HTERT RPE-1 (cell line): ENCODE measurements around the gene GZF1.

Experiments
- in situ Hi-C: fragments of 300-500 bp; cut with MboI; formaldehyde crosslinking; loops from 4 replicates; pipeline ENCODE4 v1.14.3; 2020; ENCODE audit warnings: low sequenced_read_pairs

GZF1 gene

DNA sequence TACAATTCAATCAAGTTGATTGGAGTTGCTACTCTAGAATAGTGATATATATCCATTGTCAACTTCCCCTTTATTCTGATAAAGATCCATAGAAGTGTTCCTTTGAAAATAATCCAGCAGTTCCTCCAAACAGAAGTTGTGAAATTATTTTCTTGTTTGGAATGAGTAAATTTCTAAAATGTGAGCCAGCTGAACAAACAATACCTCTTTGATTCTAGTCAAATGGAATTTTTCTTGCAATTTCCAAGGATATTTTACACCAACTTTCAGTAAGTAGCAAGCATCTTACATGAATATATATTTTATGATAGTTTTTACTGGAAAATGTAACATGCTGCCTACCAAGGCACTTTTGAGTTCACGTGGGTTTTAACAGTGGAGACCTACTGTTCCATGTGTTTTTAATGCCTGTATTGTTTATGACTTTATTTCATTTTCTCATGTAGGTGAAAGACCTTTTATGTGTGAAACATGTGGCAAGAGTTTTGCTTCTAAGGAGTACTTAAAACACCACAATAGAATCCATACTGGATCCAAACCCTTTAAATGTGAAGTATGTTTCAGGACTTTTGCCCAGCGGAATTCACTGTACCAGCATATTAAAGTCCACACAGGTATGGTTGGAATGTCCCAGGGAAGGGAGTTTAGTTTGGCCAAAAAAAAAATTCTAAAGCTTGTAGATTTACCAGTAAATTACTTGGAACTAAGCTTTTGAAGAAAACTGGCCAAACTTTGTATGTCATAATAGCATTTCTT is 6.5 kb downstream of the GZF1 start:
- in situ Hi-C loops, result no loop called here

DNA sequence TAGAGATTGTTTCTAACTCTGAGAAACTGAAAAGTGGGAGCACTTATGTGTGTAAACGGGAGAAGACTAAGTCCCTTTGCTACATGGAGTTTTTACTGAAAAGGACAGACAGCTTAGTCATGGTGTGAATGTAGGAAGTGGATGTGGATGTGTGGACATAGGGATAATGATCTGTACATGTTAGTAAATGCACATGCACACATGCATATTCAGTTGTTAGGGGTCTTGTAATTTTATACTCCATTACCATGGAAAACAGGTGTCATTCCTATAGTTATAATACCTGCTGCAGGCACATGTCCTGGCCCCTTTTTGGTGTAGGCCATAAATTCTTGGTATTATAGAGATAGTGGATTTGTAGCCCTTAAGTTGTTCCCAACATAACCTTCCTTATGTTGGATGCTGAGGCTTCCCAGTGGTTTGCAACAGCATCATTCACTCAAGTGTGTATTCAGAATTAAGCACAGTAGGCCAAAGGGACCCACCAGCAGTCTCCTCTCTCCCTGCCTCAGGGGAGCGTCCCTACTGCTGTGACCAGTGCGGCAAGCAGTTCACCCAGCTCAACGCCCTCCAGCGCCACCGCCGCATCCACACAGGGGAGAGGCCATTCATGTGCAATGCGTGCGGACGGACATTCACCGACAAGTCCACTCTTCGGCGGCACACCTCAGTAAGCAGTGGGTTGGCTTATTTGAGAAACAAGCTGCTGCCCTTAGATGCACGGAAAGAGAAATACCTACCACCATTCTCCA is 7.3 kb downstream of the GZF1 start:
- in situ Hi-C loops, result no loop called here

DNA sequence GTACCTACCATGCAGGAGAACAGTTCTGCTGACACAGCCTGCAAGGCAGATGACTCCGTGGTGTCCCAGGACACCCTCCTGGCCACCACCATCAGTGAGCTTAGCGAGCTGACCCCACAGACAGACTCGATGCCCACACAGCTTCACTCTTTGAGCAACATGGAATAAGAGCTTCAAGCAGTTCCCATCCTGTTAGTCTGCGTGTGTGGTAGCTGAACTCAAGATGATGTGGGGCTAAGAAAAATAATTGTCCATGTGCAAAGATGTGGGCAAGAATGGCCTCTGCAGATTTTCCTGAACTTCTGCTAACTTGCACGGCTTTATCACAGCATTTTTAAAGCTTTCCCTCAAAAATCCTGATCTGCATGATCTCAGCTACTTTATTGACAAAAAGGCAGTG is 8.3 kb downstream of the GZF1 start:
- in situ Hi-C loops, result no loop called here

DNA sequence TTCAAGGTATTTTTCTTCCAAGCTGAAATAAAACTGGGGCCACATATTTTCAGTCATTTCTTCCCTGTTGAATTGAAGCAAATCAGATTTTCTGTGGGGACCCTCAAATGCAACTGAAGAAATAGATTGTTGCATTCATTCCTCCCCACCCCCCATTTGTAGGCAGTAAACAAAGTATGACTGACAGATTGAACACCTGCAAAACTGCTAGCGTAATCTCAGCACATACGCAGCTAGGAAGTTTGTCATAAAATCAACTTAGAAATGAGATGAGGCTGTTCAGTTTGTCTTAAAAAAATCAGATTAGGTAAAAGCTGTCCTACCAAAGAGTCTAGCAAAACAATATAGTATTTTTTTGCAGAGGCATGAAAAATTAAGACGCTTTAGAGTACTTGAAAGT is 8.9 kb downstream of the GZF1 start:
- in situ Hi-C loops, result no loop called here

DNA sequence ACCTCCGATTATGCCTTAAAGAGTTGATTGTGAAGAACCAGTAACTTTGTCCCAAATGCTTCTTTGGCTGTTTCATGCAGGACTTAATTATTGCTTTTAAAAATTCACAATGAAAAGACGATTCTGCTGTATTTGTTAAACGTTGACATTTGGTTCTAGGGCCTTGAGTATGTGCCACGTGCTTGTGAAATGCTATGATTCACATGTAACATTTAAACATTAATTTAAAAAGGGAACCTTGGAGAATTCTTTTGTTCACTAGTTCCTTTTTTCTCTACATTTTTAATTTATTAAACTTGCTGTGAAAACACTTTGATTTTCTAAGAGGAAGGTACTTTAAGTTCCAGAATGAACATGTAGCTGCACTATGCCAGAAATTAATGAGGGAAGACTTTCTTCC is 9.5 kb downstream of the GZF1 start:
- in situ Hi-C loops, result no loop called here

DNA sequence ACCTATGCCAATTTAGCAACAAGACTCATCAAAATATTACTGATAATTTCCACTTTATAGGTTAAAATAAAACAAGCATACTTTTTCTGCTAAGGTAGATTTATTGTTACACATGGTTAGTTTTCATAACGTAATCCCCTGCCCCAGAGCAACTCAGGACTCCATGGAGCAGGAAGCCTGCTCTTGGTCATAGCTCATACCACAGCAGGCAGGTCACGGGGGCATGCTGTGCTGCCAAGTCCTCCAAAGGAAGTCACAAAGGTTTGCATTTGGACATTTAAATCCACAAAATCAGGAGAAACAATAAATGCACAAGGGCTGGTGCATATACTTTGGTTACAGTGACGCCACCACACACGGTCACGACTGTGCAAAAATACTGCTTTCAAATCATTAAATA is 12.5 kb downstream of the GZF1 start:
- in situ Hi-C loops, result no loop called here

DNA sequence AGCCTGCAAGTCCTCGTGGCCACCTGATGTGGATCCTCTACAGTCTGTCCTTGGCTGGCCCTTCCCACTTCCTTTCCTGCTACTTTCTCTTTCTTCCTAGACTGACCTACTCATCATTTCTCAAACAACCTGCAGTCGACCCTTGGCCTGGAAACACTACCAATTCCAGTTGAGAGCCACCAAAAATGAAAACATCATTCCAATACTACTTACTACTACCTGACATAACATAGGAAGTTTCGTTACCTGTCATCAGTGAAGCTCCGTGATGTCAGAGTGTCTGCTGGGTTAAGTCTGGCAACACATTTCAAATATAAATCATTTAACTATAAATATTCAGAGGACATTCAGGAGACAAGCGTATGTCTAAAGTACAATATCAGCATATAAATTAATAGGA is 13.8 kb downstream of the GZF1 start:
- in situ Hi-C loops, result no loop called here

DNA sequence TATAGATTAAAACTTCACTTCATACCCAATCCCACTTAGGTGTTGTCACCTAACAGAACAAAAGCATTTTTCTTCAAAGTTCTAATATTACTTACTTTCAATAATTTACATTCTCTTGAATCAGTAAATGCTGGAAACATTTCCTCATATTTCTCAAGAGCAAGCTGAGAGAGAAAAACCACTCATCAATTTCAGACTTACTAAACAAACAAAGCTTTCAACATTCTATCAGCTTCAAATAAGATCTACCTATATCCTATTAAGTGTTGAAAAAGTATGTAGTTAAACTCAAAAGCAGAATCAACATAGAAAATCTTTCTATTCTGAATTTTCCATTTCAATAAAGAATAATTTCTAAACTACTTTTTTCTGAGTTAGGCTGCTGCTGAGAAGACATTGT is 17.8 kb downstream of the GZF1 start:
- in situ Hi-C loops, result no loop called here

DNA sequence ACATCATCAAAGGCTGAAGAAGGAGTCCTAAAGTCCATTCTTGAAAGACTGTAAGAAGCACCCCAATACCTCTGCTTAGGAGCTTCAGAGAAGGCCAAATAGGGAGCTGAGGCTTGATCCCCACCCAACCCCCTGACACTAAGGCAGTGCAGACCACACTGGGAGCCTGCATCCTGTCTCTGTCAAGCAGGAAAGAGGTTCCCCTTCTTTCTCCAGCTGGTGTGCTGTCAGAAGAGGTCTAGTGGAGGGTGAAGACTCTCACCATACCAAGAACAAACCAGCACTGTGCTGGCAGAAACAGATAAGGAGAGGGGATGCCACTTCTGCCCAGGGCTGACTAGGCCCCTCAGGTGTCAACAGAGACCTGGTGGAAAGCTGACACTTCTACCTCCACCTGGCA is 19.9 kb downstream of the GZF1 start:
- in situ Hi-C loops, result no loop called here

DNA sequence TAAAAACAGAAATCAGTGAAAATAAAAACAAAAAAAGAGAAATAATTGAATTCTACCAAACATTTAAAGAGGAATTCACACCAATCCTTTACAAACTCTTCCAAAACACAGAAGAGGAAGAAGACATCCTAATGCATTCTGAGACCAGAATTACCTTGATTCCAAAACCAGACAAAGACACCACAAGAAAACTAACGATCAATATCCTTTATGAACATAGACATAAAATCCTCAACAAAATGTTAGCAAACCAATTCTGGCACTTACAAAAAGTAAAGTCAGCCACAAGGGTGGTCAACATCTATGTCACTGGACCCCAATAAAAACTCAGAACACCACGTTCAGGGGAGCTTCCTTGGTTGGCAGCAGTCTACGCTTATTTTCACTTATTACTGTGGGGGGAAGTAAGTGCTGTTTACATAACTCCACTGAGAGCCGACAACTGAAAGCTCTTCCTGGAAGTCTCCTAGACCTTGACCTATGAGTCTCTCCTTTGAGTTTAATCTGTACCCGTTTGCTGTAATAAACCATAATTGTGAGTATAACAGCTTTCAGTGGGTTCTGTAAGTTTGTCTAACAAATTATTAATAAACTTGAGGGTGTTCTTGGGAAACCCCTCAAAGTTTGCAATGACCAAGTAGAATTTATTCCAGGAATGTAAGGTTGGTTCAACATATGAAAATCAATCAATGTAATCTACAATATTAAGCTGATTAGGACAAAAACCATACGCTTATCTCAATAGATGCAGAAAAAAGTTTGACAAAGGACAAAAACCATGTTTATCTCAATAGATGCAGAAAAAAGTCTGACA is 24.5 kb downstream of the GZF1 start:
- in situ Hi-C loops, result no loop called here

DNA sequence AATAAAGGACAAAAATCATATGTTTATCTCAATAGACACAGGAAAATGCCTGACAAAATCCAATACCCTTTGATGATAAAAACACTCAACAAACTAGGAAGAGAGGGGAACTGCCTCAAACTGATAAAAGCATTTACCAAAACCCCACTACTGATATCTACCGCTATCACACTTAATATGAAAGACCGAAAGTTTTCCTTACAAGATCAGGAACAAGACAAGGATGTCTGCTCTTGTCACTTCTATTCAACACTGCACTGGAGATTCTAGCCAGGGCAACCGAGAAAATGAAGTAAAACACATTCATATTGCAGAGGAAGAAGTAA is 25.1 kb downstream of the GZF1 start:
- in situ Hi-C loops, result no loop called here

DNA sequence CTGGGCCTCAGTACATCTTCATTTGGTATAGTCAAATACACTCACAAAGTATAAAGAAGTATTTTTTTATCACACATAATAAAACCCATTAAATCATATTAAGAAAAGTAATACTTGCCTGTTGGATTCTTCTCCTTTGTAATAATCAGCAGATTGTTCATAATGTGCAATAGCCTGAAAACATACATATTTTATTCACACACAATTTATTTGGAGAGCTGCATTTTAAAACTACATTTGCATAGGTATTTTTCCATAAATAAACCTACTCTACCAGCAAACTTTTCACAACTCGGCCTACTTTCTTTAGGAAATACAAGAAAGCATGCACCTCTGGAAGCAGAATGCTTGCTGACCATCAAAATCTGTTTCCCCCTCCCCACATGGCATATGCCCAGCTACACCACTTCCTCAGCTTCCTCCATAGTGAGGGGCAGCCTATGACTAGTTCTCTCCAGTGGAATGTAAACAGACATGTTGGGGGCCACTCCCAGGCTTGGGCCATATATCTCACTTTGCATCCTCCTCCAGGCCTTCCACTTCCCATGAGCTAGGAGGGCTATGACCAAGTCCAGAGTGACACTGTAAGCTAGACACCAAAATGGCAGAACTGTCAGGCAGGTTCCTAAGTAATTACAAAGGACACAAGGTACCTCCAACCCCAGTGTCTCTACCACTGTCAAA is 28.3 kb downstream of the GZF1 start:
- in situ Hi-C loops, result no loop called here

DNA sequence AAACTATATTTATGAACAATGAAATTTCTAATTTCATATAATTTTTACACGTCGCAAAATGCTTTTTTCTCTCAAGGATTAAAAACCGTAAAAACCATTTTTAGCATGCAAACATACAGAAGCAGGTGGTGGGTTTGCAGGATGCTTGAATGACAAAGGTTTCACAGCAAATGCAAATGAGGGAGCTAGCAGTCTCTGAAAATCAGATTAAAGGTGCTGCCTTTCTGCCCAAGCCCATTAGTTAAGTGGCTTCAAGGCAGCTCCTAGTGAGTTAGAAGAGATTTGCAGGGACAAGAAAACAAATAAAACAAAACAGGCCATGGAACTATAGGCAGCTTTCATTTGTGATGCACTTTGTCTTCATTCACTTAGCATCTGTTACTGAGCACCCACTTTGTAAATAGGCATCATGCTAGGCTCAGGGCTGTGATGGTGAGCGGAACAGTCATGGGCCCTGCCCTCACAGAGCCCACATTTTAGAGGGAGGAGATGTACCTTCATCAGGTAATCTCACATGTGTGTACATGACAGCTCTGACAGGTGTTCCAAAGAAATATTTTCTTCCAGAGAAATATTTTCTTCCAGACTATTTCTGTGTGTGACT is 29.8 kb downstream of the GZF1 start:
- in situ Hi-C loops, result no loop called here

DNA sequence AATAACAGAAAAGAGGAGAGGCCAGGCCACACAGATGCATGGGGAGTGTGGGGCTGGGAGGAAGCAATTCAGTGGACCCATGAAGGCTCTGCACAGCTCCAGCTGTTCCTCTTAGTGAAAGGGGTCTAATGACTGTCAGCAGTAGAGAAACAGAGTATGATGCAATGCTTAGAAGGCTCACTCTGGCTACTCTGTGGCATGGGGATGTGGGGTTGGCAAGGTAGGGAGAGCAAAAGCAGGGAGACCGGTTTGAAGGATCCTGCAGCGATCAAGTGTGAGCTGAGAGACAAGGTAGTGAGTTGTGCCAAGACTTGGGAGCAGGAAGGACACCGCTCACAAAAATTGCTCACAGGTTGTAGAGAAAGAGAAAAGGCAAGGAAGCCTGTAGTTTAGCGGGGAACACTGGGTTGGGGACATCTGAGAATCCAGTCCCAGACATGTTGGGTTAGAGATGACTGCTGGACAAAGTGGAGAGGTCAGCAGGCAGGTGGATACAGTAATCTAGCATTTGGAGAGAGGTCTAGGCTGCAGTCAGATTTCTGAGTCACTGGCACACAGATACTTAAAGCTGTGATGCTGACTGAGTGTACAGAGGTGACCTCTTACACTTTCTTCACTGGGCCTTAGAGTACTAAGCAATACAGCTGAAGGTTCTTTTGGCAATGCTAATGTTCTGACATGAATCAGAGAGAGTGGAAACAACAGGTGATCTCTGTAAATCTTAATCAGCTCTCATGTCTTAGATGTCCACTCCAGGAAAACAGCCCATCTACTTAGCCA is 32.2 kb downstream of the GZF1 start:
- in situ Hi-C loops, result no loop called here

DNA sequence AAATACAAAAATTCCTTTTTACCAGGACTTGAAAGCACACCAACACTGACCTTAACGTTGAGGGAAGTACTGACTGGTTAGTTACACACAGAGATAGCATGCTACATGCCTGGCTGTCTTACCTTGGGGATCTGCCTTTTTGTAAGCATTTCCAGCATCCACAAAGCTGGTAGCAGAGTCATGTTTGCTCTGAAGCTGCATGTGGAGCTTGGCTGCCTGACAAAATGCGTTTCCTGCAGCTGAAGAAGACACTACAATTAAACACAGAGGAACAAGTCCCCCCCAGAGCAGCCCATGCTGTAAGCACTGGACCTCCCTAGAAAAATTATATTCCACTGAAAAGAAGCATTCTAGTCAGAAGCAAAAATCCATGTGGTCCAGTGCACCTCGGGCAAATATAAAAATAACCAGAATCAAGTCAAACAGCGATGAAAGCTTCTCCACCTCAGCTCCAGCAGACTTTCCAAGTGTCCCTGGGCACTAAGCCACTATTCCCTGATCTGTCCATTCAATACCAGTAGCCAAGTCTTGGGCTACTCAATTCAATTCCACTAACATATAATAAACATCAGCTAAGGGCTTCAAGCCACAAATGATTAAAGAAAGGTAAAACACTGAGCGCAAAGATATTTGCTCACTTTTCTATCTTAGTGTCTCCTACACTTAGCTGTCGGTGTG is 35.1 kb downstream of the GZF1 start:
- in situ Hi-C loops, result no loop called here

DNA sequence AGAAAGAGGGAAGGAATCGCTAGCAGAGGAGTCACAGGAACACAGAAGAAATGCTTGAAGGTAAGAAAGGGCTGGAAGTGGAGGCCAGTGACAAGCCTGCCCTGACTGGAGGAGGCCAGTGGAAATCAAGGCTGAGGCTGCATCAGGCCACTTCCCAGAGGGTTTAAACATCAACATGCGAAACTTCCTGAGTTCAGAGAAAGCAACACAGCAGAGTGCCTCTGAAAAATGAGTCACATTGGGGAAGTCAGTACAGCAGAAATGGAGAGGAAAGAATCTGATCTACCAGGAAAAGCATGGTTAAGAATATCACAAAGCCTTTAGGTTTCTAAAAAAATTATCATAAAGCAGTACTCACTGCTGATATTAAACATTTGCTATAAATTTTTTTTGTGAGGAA is 36.0 kb downstream of the GZF1 start:
- in situ Hi-C loops, result no loop called here

DNA sequence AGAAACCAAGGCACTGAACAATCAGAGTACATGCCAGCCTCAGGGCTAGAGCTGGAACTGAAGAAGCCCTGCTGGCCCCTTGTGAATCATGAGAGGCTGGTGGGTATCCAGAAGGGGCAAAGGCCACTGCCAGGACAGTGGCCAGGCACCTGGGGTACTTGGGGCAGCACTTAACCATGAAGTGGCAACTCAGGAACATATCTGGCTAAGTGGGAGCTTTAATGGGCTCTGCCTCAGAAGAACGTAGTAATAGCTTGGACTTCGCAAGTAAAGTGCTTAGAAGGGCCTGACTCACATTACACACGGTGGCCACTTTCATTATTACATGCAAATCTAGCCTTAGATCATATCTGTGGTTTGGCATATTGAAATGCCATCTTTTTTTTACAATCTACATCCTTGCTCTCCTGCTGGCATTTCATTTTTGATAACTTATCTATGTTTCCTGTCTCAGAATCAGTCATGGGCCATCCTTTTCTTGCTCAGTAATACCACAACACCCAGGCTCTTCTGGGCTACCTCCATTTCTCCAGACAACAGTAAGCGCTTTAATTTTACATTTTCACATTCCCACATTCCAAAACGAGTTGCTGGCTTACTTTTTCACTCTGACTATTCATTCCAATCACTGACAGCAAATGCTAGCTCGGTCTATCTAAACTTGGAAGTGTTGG is 37.7 kb downstream of the GZF1 start:
- in situ Hi-C loops, result no loop called here

DNA sequence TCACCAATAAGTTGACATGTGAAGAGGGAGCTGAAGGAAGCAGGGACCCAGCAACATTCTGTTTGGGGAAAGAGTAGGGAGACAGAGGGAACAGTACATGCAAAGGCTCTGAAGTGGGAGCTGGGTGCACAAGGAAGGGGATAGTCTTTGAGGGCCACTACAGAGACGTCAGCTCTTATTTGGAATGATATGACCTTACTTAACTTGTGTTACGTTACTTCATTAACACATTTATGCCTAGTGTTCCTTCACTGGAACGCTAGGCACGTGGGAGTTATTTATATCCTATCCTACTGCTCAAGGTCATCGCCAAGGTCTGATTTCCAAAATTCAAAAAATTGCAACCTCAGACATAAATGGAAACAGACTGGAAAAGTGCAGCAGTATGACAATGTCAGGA is 39.1 kb downstream of the GZF1 start:
- in situ Hi-C loops, result no loop called here

DNA sequence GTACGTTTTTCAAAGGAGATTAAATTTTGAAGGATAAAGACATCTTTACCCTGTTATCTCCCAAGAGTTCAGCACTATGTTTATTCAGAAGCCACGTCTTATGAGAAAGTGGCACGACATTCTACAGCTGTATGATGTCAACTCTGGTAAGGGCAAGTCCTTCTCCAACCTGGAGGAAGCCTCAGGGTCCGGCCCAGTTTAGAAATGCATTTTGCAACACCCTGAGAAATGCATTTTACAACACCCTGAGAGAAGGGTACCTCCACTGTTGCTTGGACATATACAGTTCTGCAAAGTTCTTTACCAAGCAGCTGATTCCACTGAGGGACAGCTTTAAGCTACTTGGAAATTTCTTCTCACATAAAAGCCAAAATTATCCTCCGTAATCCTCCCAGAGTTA is 41.8 kb downstream of the GZF1 start:
- in situ Hi-C loops, result no loop called here
